Fibroblast of lung (primary cell): ENCODE results near the gene PFKFB3.

Experiments
- CTCF ChIP-seq, 2 donors: IDR thresholded peaks in 1 of 2; conservative IDR thresholded peaks in 1 of 2; 1 replicate in 1 of 2; 2 replicates in 1 of 2; pipeline ENCODE4 v1.5.1; 2011 to 2012; ENCODE audit warnings: low read length in 2 of 2, control low read depth in 1 of 2, inconsistent platforms in 1 of 2, low read depth in 1 of 2, mild to moderate bottlenecking in 1 of 2
- EZH2 ChIP-seq: IDR thresholded peaks from 2 replicates; pipeline ENCODE4 v1.5.1; 2012; ENCODE audit warnings: low read length, control low read depth, mild to moderate bottlenecking; ENCODE audit errors: missing control alignments

GRCh38 chr10:6260843-6261242 is 58.1 kb downstream of the PFKFB3 start:
- TF ChIP-seq EZH2: no peak
- TF ChIP-seq CTCF (conservative IDR thresholded peaks at IDR 0.05 in 1 of 2, IDR thresholded peaks at IDR 0.05 in 1 of 2; ENCODE audit: low read depth in 1 of 2, low read length in 2 of 2): no peak
